Osteocyte (in vitro differentiated cells): ENCODE measurements around the gene NRXN3. TPM values are rescaled to one million over a fixed set of nuclear protein-coding genes. Genes with fewer than 3 reads are reported as not detected.

ENCODE experiments used
- DNase-seq: peaks from one replicate; pipeline ENCODE4 v3.0.0; 2021; ENCODE audit warnings: mixed read lengths; ENCODE audit not compliant: unreplicated experiment; ENCODE audit errors: extremely low spot score
- H3K27ac Mint-ChIP-seq: one replicate; pipeline ENCODE4 v1.8.0; 2021; ENCODE audit warnings: mild to moderate bottlenecking, mixed read lengths; ENCODE audit not compliant: unreplicated experiment
- H3K27me3 Mint-ChIP-seq: one replicate; pipeline ENCODE4 v1.8.0; 2021; ENCODE audit warnings: mixed read lengths; ENCODE audit not compliant: unreplicated experiment
- H3K36me3 Mint-ChIP-seq: one replicate; pipeline ENCODE4 v1.8.0; 2021; ENCODE audit warnings: mixed read lengths; ENCODE audit not compliant: unreplicated experiment
- H3K4me1 Mint-ChIP-seq: one replicate; pipeline ENCODE4 v1.8.0; 2021; ENCODE audit warnings: mixed read lengths; ENCODE audit not compliant: unreplicated experiment
- H3K4me3 Mint-ChIP-seq: one replicate; pipeline ENCODE4 v1.8.0; 2021; ENCODE audit warnings: mild to moderate bottlenecking, moderate library complexity, mixed read lengths; ENCODE audit not compliant: unreplicated experiment
- H3K9me3 Mint-ChIP-seq: one replicate; pipeline ENCODE4 v1.8.0; 2021; ENCODE audit warnings: mixed read lengths; ENCODE audit not compliant: unreplicated experiment
- CTCF ChIP-seq: fragments of 200-600 bp; sonication (generic); IDR thresholded peaks from 2 replicates; pipeline ENCODE4 v1.5.0; 2021; ENCODE audit warnings: antibody characterized with exemption, mild to moderate bottlenecking, moderate library complexity
- total RNA-seq: library from RNA; stranded (reverse); gene quantifications from 2 replicates; pipeline ENCODE4 v1.2.1, GENCODE V29; 2021

Gene NRXN3
- total RNA-seq, 1 donor from 2014 or later: 26.5 TPM

DNA sequence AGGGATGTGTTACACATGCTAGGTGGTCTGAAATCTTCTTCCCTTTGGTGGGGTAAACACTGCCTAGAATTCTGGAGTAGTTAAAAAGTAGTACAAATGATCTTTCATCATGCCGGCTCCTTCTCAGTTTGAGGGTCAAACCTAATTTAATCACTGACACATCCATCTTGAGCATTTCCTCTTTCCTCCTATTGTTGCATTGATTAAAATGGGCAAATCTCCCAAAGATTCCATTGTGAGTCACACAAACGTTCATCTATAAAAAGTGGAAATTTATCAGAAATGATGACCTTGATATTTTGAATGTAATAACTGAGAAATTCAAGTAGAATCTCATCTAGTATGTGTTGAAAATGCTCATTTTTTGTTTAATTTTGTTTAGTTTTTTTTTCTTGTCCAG is 996.0 kb downstream of the NRXN3 start:
- H3K27me3 Mint-ChIP-seq: peaks cover 12% of the 10 kb centered on the region
- no peaks in the 10 kb centered on the region for H3K36me3 Mint-ChIP-seq
- no peaks in the 10 kb centered on the region for H3K4me1 Mint-ChIP-seq
- peaks cover 7% of the 10 kb centered on the region for H3K9me3 Mint-ChIP-seq
- DNase-seq: no peak
- no peak overlapping the region for H3K27ac Mint-ChIP-seq
- TF ChIP-seq CTCF: no peak
- no peak overlapping the region for H3K4me3 Mint-ChIP-seq

DNA sequence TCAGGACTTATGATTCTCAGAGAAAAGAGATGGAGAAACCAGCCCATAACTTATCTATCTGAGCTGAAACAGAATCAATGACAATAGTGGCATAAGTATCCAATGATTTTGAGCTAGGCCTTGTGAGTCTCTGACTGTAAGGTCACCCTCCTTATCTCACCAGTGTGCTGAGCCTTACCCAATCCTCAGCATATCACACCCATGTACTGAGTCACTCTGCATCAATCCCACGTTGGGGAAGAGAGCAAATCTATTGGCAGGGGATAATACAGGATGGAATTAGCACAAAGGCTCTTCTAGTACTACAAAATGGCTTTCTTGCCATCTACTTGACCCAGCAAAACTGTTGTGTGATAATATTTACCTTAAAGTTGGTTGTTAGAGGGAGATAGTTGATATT is 997.8 kb downstream of the NRXN3 start:
- H3K27ac Mint-ChIP-seq: no peak overlapping the region
- H3K4me1 Mint-ChIP-seq: no peaks in the 10 kb centered on the region
- H3K36me3 Mint-ChIP-seq: no peaks in the 10 kb centered on the region
- no peak overlapping the region for H3K4me3 Mint-ChIP-seq
- no peaks in the 10 kb centered on the region for H3K9me3 Mint-ChIP-seq
- TF ChIP-seq CTCF: no peak
- peaks cover 12% of the 10 kb centered on the region for H3K27me3 Mint-ChIP-seq
- DNase-seq: no peak

DNA sequence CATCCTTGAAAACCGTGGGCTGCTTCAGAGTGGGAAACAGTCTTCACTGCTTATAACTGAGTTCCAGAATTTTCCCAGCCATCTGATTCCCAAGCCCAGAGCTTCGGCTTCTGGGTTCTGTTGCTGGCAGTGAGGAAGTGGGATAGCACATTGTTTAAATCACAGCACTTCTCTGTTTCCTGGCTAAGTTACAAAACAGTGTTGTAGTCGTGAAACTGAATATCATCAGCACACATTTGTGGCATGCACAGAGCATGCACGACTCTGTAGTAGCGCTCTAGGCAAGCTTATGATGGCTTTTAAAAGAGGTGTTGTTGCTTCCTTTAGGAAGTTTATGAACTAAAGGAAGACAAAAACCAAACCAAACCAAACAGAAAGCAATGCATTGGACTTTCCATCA is 1005.5 kb downstream of the NRXN3 start:
- no peaks in the 10 kb centered on the region for H3K36me3 Mint-ChIP-seq

DNA sequence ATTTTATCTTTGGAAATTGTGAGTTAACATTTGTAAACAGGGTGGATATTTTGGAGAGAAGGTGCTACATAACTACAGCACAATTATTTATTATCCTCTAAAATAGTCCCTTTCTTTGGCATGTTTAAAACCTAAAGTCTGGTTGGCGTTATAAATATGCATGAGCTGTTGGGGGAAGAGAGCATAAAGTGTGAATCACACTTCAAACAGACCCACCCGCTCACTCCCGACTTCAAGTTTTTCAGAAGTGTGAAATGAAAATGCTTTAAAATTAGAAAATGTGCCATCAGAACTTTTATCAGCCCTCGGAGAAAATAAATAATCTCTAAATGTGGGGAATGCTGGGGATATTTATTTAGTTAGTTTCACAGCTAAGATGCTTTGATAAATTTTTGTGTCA is 1006.9 kb downstream of the NRXN3 start:
- no peaks in the 10 kb centered on the region for H3K4me1 Mint-ChIP-seq

More for the DNA sequence above, 1005.5 kb downstream of the NRXN3 start:
- peaks cover 28% of the 10 kb centered on the region for H3K27me3 Mint-ChIP-seq
- DNase-seq: no peak
- H3K4me3 Mint-ChIP-seq: no peak overlapping the region
- H3K9me3 Mint-ChIP-seq: no peaks in the 10 kb centered on the region
- no peaks in the 10 kb centered on the region for H3K4me1 Mint-ChIP-seq
- no peak overlapping the region for H3K27ac Mint-ChIP-seq
- TF ChIP-seq CTCF: no peak

GRCh38 chr14:79178719-79179118 is 1008.5 kb downstream of the NRXN3 start:
- no peaks in the 10 kb centered on the region for H3K4me1 Mint-ChIP-seq
- no peaks in the 10 kb centered on the region for H3K9me3 Mint-ChIP-seq
- no peaks in the 10 kb centered on the region for H3K36me3 Mint-ChIP-seq
- no peak overlapping the region for H3K4me3 Mint-ChIP-seq
- peaks cover 32% of the 10 kb centered on the region for H3K27me3 Mint-ChIP-seq
- TF ChIP-seq CTCF: no peak
- H3K27ac Mint-ChIP-seq: no peak overlapping the region
- no peak for DNase-seq

More for the DNA sequence above, 1006.9 kb downstream of the NRXN3 start:
- no peak for DNase-seq
- no peak for TF ChIP-seq CTCF
- Mint-ChIP-seq H3K9me3 (no peaks in the 10 kb centered on the region), H3K4me3 (no peak overlapping the region), H3K36me3 (no peaks in the 10 kb centered on the region), H3K27ac (no peak overlapping the region), H3K27me3 (peaks cover 27% of the 10 kb centered on the region)
